Neural crest cell (in vitro differentiated cells): Measurements from ENCODE around the gene RNF215. TPM values are rescaled to one million over a fixed set of nuclear protein-coding genes. Genes with fewer than 3 reads are reported as not detected.

Experiments used
- DNase-seq: peaks from one replicate; pipeline ENCODE4 v3.0.0; 2021; ENCODE audit warnings: low read depth, mixed read lengths, low spot score
- H3K27ac Mint-ChIP-seq: one replicate; pipeline ENCODE4 v1.8.0; 2021; ENCODE audit warnings: mild to moderate bottlenecking, mixed read lengths; ENCODE audit not compliant: unreplicated experiment
- H3K27me3 Mint-ChIP-seq: 2 replicates; pipeline ENCODE4 v1.8.0; 2021; ENCODE audit warnings: low read depth, mild to moderate bottlenecking, mixed read lengths
- H3K36me3 Mint-ChIP-seq: 2 replicates; pipeline ENCODE4 v1.8.0; 2021; ENCODE audit warnings: low read depth, mild to moderate bottlenecking, mixed read lengths
- H3K4me1 Mint-ChIP-seq: 2 replicates; pipeline ENCODE4 v1.8.0; 2021; ENCODE audit warnings: mixed read lengths
- H3K4me3 Mint-ChIP-seq: one replicate; pipeline ENCODE4 v1.8.0; 2021; ENCODE audit warnings: mild to moderate bottlenecking, mixed read lengths
- H3K9me3 Mint-ChIP-seq: 2 replicates; pipeline ENCODE4 v1.8.0; 2021; ENCODE audit warnings: mixed read lengths
- long read RNA-seq: library from polyadenylated mRNA; unstranded; transcript quantifications from one replicate; pipeline ENCODE4 v2.0.0, GENCODE V29; 2020
- total RNA-seq: library from RNA; stranded (reverse); gene quantifications from 2 replicates; pipeline ENCODE4 v1.2.1, GENCODE V29; 2021
- TF ChIP-seq, protein P1 (sequence below): fragments of 200-600 bp; sonication (generic); conservative IDR thresholded peaks from 2 replicates; pipeline ENCODE4 v1.5.0; 2021; ENCODE audit warnings: antibody characterized with exemption, mild to moderate bottlenecking

Gene RNF215
- 27.4 and 29.2 TPM in 2 replicates for total RNA-seq
- long read RNA-seq, partial matches to known transcripts: 1 of 1 reads
- long read RNA-seq, other reads (novel, unspliced or antisense): 0 of 1 reads

DNA sequence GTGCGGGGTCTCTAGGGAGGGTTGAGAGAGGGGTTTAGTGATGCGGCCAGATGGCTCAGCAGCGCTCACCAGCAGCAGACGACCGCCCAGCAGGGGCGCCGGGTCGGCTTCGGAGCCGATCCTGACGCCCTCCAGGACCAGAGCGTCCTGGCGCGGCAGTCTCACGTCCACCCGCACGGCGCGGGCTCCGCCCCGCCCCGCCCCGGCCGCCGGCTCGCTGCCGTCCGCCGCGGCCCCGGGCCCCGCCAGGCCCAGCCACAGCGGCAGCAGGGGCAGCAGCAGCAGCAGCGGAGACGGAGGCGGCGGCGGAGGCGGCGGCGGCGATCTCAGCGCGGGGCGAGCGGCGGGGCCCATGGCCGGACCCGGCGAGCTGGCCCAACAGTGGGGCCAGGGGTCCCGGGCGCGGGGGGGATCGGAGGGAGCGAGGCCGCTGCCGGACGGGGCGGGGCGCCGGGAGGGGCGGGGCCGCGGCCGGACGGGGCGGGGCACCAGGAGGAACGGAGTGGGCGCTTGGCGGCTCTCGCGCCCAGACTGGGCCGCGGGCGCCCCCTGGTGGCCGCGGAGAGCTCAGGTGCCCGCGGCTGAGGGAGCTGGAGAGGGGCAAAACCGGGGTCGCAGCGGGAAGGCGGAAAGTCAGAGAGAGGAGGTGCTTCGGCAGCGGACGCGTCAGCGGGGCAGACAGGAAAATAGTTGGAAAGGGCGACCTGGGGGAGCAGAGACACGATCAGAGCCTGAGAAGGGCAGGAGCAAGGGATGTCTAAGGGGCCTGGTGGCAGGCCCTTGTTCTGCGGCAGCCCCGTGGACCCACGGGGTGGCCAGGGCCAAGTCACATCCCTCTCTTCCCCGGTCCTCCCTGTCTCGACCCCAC, at the start of gene RNF215:
TSS of gene RNF215 (minus strand) at position 452 of the 868 bp plus-strand sequence. CDS start at position 354, 98 bp downstream.
- TF ChIP-seq, protein P1, sequence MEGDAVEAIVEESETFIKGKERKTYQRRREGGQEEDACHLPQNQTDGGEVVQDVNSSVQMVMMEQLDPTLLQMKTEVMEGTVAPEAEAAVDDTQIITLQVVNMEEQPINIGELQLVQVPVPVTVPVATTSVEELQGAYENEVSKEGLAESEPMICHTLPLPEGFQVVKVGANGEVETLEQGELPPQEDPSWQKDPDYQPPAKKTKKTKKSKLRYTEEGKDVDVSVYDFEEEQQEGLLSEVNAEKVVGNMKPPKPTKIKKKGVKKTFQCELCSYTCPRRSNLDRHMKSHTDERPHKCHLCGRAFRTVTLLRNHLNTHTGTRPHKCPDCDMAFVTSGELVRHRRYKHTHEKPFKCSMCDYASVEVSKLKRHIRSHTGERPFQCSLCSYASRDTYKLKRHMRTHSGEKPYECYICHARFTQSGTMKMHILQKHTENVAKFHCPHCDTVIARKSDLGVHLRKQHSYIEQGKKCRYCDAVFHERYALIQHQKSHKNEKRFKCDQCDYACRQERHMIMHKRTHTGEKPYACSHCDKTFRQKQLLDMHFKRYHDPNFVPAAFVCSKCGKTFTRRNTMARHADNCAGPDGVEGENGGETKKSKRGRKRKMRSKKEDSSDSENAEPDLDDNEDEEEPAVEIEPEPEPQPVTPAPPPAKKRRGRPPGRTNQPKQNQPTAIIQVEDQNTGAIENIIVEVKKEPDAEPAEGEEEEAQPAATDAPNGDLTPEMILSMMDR: peak; percentile 97
- DNase-seq: peak; percentile 87
- Mint-ChIP-seq H3K9me3 (no peaks in the 10 kb centered on the region), H3K27me3 (no peaks in the 10 kb centered on the region), H3K4me3 (peak within 1 kb of the TSS; percentile 85), H3K4me1 (peaks cover 29% of the 10 kb centered on the region), H3K27ac (peak within 1 kb of the TSS; percentile 81), H3K36me3 (no peaks in the 10 kb centered on the region)

DNA sequence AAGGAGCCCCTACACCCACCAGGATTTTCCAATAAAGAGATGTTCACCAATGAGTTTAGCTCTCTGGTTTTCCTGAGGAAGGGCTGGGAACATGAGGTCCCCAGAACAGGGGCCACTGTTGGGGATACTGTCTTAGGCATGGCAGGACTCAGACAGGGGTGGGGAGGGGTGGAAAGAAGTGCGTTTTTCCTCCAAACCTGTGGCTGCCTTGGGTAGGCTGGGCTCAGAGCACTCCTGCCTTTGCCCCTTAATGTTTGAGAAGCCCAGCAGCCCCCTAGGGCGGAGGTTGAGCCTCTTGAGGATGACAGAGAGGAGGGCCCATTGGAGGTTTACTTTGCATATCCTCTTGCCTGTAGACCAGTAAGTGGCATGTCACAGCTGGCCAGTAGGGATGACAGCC, 49.0 kb upstream of the RNF215 start:
- Mint-ChIP-seq H3K4me3 (no peak overlapping the region), H3K36me3 (no peaks in the 10 kb centered on the region), H3K9me3 (no peaks in the 10 kb centered on the region), H3K27me3 (peaks cover 5% of the 10 kb centered on the region), H3K27ac (no peak overlapping the region), H3K4me1 (peaks cover 9% of the 10 kb centered on the region)
- DNase-seq: no peak
- TF ChIP-seq, protein P1: no peak

DNA sequence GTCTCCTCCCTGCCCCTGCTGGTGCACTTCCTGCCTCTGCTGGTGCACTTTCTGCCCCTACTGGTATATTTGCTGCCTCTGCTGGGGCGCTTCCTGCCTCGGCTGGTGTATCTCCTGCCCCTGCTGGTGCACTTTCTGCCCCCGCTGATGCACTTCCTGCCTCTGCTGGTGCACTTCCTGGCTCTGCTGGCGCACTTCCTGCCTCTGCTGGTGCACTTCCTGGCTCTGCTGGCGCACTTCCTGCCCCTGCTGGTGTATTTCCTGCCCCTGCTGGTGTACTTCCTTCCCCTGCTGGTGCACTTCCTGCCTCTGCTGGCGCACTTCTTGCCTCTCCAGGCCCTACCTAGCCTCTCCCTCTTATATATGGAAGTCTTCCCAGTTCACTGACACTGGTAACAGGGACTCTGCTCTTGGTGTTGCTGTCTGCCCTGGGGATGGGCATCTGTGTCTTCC, 48.5 kb upstream of the RNF215 start:
- no peak for DNase-seq
- H3K36me3 Mint-ChIP-seq: no peaks in the 10 kb centered on the region
- H3K27ac Mint-ChIP-seq: no peak overlapping the region
- no peaks in the 10 kb centered on the region for H3K9me3 Mint-ChIP-seq
- peaks cover 9% of the 10 kb centered on the region for H3K4me1 Mint-ChIP-seq
- TF ChIP-seq, protein P1: no peak
- peaks cover 5% of the 10 kb centered on the region for H3K27me3 Mint-ChIP-seq
- H3K4me3 Mint-ChIP-seq: no peak overlapping the region

DNA sequence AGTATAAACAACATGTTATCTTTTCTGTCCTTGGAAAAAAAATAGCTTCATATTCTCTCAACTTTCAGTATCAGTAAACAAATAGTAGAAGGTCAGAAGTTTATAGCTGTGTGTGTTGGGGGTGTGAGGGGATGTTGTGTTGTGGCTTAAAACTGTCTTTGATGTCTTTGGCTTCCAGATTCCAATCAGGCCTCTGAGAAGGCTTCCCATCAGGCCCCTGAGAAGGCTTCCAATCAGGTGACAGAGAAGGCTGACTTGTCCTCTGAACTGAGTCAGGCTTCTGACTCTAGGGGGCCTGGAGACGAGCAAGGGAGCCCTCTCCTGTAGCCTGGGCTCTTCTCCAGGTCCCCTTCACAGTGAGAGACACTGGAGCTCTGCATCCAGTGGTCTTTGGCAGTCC, 47.6 kb upstream of the RNF215 start:
- TF ChIP-seq, protein P1: no peak
- Mint-ChIP-seq H3K4me1 (peaks cover 9% of the 10 kb centered on the region), H3K36me3 (no peaks in the 10 kb centered on the region), H3K9me3 (no peaks in the 10 kb centered on the region), H3K27me3 (peaks cover 3% of the 10 kb centered on the region), H3K4me3 (no peak overlapping the region), H3K27ac (no peak overlapping the region)
- DNase-seq: no peak

DNA sequence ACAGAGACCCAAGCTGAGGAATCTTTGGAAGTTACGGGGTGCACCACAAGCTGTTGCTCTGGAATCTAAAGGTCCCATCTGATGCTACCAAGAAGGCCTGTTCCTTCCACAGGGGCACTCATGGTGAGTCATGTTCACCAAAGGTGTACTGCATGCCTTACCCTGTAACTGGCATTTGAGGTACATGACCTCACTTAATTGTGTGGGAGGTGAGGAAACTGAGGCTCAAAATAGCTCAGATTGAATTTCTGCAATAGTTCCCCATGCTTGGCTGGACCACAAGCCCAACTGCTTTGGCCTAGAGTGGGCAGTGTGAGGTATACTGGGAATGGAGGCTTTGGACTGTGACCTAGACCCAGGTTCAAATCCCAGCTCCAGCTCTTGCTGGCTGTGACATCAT, 46.6 kb upstream of the RNF215 start:
- Mint-ChIP-seq H3K27me3 (peaks cover 3% of the 10 kb centered on the region), H3K4me1 (peaks cover 9% of the 10 kb centered on the region), H3K27ac (peak overlapping the region; percentile 78), H3K36me3 (no peaks in the 10 kb centered on the region), H3K4me3 (no peak overlapping the region), H3K9me3 (no peaks in the 10 kb centered on the region)
- no peak for DNase-seq
- TF ChIP-seq, protein P1: no peak
